Spleen (tissue), 11 donors: Measurements from ENCODE around the gene C10orf67. TPM values are rescaled to one million over a fixed set of nuclear protein-coding genes. Genes with fewer than 3 reads are reported as not detected.

Source experiments
- DNase-seq: peaks from one replicate; pipeline ENCODE4 v3.0.0-alpha.2; 2020
- H3K27ac ChIP-seq, 8 donors: fragments of 200-600 bp; sonication (generic) in 7 of 8; 1 replicate in 4 of 8; 2 replicates in 4 of 8; pipeline versions ENCODE4 v1.5.0 to v1.8.0; 2016 to 2021; ENCODE audit warnings: inconsistent platforms in 4 of 8, mild to moderate bottlenecking in 4 of 8, moderate library complexity in 1 of 8
- H3K27me3 ChIP-seq, 7 donors: fragments of 200-600 bp; sonication (generic) in 6 of 7; replicated peaks in 1 of 7; 1 replicate in 4 of 7; 2 replicates in 3 of 7; pipeline versions ENCODE4 v1.5.0 to v1.8.0; 2016 to 2021; ENCODE audit warnings: inconsistent platforms in 3 of 7, mild to moderate bottlenecking in 1 of 7
- H3K36me3 ChIP-seq, 6 donors: fragments of 200-600 bp; sonication (generic) in 5 of 6; 1 replicate in 4 of 6; 2 replicates in 2 of 6; pipeline versions ENCODE4 v1.5.0 to v1.8.0; 2016 to 2021; ENCODE audit warnings: inconsistent platforms in 2 of 6
- H3K4me1 ChIP-seq, 6 donors: fragments of 200-600 bp; sonication (generic) in 5 of 6; 1 replicate in 3 of 6; 2 replicates in 3 of 6; pipeline versions ENCODE4 v1.5.0 to v1.8.0; 2016 to 2021; ENCODE audit warnings: inconsistent platforms in 3 of 6
- H3K4me3 ChIP-seq, 8 donors: fragments of 200-600 bp; sonication (generic) in 7 of 8; 1 replicate in 4 of 8; 2 replicates in 4 of 8; pipeline versions ENCODE4 v1.5.0 to v1.8.0; 2016 to 2021; ENCODE audit warnings: inconsistent platforms in 4 of 8, mild to moderate bottlenecking in 4 of 8, moderate library complexity in 2 of 8
- H3K9me3 ChIP-seq, 8 donors: fragments of 200-600 bp; sonication (generic) in 7 of 8; 1 replicate in 4 of 8; 2 replicates in 4 of 8; pipeline versions ENCODE4 v1.5.0 to v1.8.0; 2016 to 2021; ENCODE audit warnings: inconsistent platforms in 4 of 8
- CTCF ChIP-seq, 11 experiments: fragments of 200-600 bp in 7 of 11; fragments of 450-650 bp in 4 of 11; sonication (generic) in 4 of 11; IDR thresholded peaks in 8 of 11; conservative IDR thresholded peaks in 3 of 11; 1 replicate in 7 of 11; 2 replicates in 4 of 11; pipeline versions ENCODE4 v1.4.0 to v1.8.0; 2016 to 2021; ENCODE audit warnings: antibody characterized with exemption in 11 of 11, inconsistent platforms in 4 of 11, mild to moderate bottlenecking in 1 of 11
- POLR2A ChIP-seq, 3 donors: fragments of 450-650 bp; IDR thresholded peaks; one replicate each; pipeline ENCODE4 v1.5.1; 2017; ENCODE audit warnings: antibody characterized with exemption in 3 of 3, mild to moderate bottlenecking in 1 of 3
- POLR2AphosphoS5 ChIP-seq, 3 donors: sonication (generic); formaldehyde crosslinking; IDR thresholded peaks; one replicate each; pipeline ENCODE4 v1.5.1; 2017; ENCODE audit warnings: antibody characterized with exemption in 3 of 3
- WGBS, 5 donors: extraction: QIAGEN DNeasy Blood & Tissue Kit in 3 of 5; methylation state at CpG; one replicate each; pipeline versions ENCODE4 v1.1.5 to v1.1.7; 2013 to 2018; 5-methylcytosine and 5-hydroxymethylcytosine counted together
- intact Hi-C: fragments of 100-400 bp; cut with DNase I; formaldehyde crosslinking; loops from one replicate; pipeline ENCODE4 v1.15.0; 2023; ENCODE audit warnings: low total_unique reads
- polyA plus RNA-seq, 3 donors: library from polyadenylated mRNA; stranded (reverse); fragments of 200-250 nt; gene quantifications; one replicate each; pipeline ENCODE4 v1.2.1, GENCODE V29; 2013
- total RNA-seq, 7 donors: library from RNA; depleted of rRNA in 3 of 7; stranded (reverse); fragments of >200 nt in 3 of 7; fragmentation: NEBNext Ultra II Directional in 4 of 7; extraction: Animal tissue kit (Norgen Biotek cat#: 25700) in 4 of 7; gene quantifications; one replicate each; pipeline versions ENCODE4 v1.1.0 to v1.2.1, GENCODE V29; 2016 to 2021
- donor health status: healthy with polysubstance abuse.
- donor health status: DM: no; HTN: no; CAD: no; lungs with moderate emphysema.
- donor health status: DM: no; HTN: no; CAD: no.
- donor health status: Bipolar disorder and iron deficiency.
- donor health status: healthy.
- donor health status: DM: no; HTN: no; CAD: no.
- donor health status: DM: yes; HTN: yes; CAD: no.

The C10orf67 gene
- total and polyA plus RNA-seq, 10 donors, result 0.02 to 0.32 (median 0.21) TPM; not detected in 4

- DNase-seq, result no peak
- Histone ChIP-seq H3K4me1 (no peaks in the 10 kb centered on the region), H3K27me3 (peaks cover 0 to 24% (median 0%) of the 10 kb centered on the region in 7 donors), H3K36me3 (no peaks in the 10 kb centered on the region), H3K27ac (no peak overlapping the region), H3K4me3 (no peak overlapping the region), H3K9me3 (no peaks in the 10 kb centered on the region)
- intact Hi-C loops, result no loop called here
- 73 to 82% (median 77%) methylated on average over 13 of the region's 13 CpGs for WGBS, 5 donors
- no peak for TF ChIP-seq POLR2AphosphoS5 (IDR thresholded peaks at IDR 0.05)
- no peak for TF ChIP-seq CTCF (IDR thresholded peaks at IDR 0.05 in 8 of 11, conservative IDR thresholded peaks at IDR 0.05 in 3 of 11)
- TF ChIP-seq POLR2A (IDR thresholded peaks at IDR 0.05), result no peak
Measured at GRCh38 chr10:23291551-23292334, 52.9 kb downstream of the C10orf67 start.

DNA sequence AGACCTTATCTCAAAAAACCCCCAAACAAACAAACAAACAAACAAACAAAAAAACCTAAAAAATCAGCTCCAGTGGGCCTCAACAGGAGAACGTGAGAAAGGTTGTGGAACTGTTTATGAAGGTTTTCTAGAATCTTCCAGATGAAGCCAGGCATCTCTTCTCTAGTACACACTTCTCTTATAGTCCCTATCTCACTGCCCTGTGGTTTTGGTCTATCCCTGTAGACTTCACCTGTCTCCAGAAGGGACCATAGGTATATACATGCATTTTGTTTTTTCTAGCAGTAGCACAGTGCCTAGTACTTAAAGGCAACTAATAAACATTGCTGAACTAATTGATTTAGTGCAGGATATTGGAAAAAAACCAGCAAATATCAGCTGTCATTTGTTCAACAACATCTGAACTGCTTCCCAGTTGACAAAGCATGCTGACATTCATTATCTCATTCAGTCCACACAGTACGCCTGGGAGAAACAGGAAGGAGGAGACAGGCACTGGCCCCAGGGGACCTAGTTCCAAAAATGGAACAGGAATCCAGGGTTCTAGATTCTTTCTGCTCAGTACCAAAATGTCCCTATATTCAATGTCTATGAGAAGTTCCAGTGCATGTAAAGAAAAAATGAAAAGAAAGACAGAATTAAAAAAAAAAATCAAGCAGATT is 59.8 kb downstream of the C10orf67 start:
- peaks cover 0 to 18% (median 0%) of the 10 kb centered on the region in 7 donors for H3K27me3 ChIP-seq
- TF ChIP-seq POLR2AphosphoS5 (IDR thresholded peaks at IDR 0.05) (no peak), POLR2A (IDR thresholded peaks at IDR 0.05) (no peak), CTCF (IDR thresholded peaks at IDR 0.05 in 8 of 11, conservative IDR thresholded peaks at IDR 0.05 in 3 of 11) (no peak)
- H3K9me3 ChIP-seq, result no peaks in the 10 kb centered on the region
- H3K27ac ChIP-seq, result no peak overlapping the region
- intact Hi-C loops, result no loop called here
- 53 to 64% (median 56%) methylated on average over 2 of the region's 2 CpGs for WGBS, 5 donors
- H3K4me3 ChIP-seq, result no peak overlapping the region
- no peaks in the 10 kb centered on the region for H3K4me1 ChIP-seq
- no peak for DNase-seq
- no peaks in the 10 kb centered on the region for H3K36me3 ChIP-seq

DNA sequence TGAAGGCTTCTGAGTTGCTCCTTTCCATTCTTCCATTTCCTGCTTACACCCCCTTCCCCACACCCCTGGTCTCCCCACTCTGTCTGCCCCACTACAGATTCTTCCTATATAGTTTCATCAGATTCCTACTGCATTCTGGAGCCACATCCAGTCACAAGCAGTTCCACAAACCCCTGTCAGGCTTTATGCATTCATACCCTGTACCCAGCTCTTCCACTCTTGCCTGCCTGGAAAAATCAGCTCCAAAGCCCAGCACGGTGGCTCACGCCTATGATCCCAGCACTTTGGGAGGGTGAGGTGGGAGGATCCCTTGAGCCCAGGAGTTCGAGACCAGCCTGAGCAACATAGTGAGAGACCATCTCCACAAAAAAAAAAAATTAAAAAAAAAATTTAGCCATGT is 60.4 kb downstream of the C10orf67 start:
- WGBS, 5 donors, result 68 to 81% (median 75%) methylated on average over 3 of the region's 3 CpGs
- Histone ChIP-seq H3K27me3 (peaks cover 0 to 25% (median 0%) of the 10 kb centered on the region in 7 donors), H3K4me1 (no peaks in the 10 kb centered on the region), H3K27ac (no peak overlapping the region), H3K36me3 (no peaks in the 10 kb centered on the region), H3K9me3 (no peaks in the 10 kb centered on the region), H3K4me3 (no peak overlapping the region)
- TF ChIP-seq POLR2AphosphoS5 (IDR thresholded peaks at IDR 0.05) (no peak), CTCF (IDR thresholded peaks at IDR 0.05 in 8 of 11, conservative IDR thresholded peaks at IDR 0.05 in 3 of 11) (no peak), POLR2A (IDR thresholded peaks at IDR 0.05) (no peak)
- intact Hi-C loops, result no loop called here
- DNase-seq, result no peak

DNA sequence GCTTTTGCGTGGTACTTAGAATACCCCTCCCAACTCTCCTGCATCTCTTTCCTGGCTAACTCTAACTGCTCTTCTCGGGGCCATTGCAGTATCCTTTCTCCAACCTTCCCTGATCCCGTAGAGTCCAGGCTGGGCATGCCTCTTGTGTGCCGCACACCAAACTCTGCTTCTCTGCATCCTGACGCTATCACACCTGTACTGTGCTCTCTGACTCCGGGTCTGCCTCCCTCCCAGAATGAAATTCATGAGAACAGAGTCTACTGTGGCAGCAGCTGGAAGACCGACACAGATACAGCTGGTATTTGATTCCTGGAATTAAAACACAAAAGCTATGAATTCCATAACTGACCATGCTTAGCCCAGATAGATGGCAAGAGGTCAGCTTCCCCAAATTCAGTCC is 60.9 kb downstream of the C10orf67 start:
- Histone ChIP-seq H3K4me3 (no peak overlapping the region), H3K36me3 (no peaks in the 10 kb centered on the region), H3K9me3 (no peaks in the 10 kb centered on the region), H3K27ac (no peak overlapping the region), H3K4me1 (no peaks in the 10 kb centered on the region), H3K27me3 (peaks cover 0 to 29% (median 0%) of the 10 kb centered on the region in 7 donors)
- no peak for DNase-seq
- 66 to 74% (median 67%) methylated on average over 7 of the region's 7 CpGs for WGBS, 5 donors
- intact Hi-C loops, result no loop called here
- TF ChIP-seq CTCF (IDR thresholded peaks at IDR 0.05 in 8 of 11, conservative IDR thresholded peaks at IDR 0.05 in 3 of 11) (no peak), POLR2A (IDR thresholded peaks at IDR 0.05) (no peak), POLR2AphosphoS5 (IDR thresholded peaks at IDR 0.05) (no peak)
